Neural progenitor cell (in vitro differentiated cells): ENCODE measurements around the gene PRKCB.

Experiments
- CTCF ChIP-seq: fragments of 200-600 bp; sonication (generic); IDR thresholded peaks from 2 replicates; pipeline ENCODE4 v1.5.1; 2017; ENCODE audit warnings: antibody characterized with exemption, mild to moderate bottlenecking
- EZH2 ChIP-seq: fragments of 200-600 bp; sonication (generic); IDR thresholded peaks from 2 replicates; pipeline ENCODE4 v1.6.1; 2017; ENCODE audit warnings: antibody characterized with exemption, mild to moderate bottlenecking, moderate library complexity
- EZH2phosphoT487 ChIP-seq: fragments of 200-600 bp; sonication (generic); IDR thresholded peaks from 2 replicates; pipeline ENCODE4 v1.6.1; 2017; ENCODE audit warnings: antibody characterized with exemption

- TF ChIP-seq CTCF (no peak), EZH2 (no peak), EZH2phosphoT487 (no peak)
Measured at GRCh38 chr16:23905027-23905426, 69.2 kb downstream of the PRKCB start.
